Activated naive CD4-positive, alpha-beta T cell treated with anti-CD3 and anti-CD28 coated beads, Interleukin-2, amount 50 U/mL, for 16 hours (primary cell): ENCODE results near the gene SST.
A peak's percentile ranks its signal among the peaks of the same experiment; 100 is the strongest.

Experiments
- DNase-seq: peaks from one replicate; pipeline ENCODE4 v3.0.0-alpha.2; 2020

SST gene

GRCh38 chr3:187669675-187670504, at the start of gene SST:
SST (minus strand) TSS chr3:187670394; CDS start chr3:187670291, 103 bp downstream.
- DNase-seq = peak; percentile 16

DNA sequence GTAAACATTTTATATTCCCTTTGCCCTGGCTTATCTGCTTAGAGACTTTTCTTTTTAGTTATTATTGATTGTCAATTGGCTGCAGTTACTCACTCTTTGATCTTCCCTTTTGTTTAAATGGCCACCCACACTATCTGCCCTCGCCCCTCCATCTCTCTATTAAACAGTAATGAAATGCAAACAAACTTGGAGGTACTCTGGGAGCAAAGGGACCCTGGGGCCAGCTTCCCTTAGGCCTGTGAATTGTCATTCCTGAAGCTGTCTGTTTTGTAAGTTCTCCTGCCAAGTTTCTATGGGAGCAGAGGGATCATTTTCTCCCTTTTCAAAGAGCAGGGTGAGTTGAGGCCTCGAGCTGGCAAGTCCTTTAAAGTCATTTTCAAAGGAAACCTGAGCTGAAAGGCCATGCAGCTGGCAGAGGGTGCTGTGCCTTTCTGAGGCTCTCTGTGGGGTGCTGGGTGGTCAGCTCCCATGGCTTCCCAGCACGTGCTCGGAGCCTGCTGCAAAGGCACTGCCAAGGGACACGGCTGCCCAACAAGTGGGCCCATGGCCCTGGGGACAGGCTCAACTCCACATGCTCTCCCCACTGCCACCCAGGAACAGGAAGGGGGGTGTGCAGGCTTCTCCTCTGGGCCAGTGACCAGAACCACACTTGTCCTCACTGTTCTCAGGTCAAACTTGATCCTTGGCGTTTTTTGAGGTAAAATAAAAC, 49.6 kb upstream of the SST start:
- no peak for DNase-seq

DNA sequence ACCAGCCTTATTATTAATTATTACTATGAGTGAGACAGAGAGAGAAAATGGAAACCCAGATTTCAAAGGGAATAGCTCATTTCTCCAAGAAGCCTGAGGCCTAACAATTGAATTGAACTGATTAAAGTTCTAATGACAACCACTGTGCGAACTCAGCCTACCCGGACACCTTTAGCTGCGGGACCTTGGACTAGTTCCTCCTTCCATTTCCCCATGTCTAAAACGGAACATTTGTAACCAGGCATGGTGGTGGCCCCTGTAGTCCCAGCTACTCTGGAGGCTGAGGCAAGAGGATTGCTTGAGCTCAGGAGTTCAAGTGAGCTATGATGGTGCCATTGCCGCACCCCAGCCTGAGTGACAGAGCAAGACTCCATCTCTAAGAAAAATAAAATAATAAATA, 48.6 kb upstream of the SST start:
- DNase-seq = no peak

GRCh38 chr3:187717572-187717971, 47.4 kb upstream of the SST start:
- DNase-seq = no peak

GRCh38 chr3:187714404-187714979, 44.3 kb upstream of the SST start:
- peak; percentile 68 for DNase-seq

- no peak for DNase-seq
Measured at GRCh38 chr3:187713504-187713903, 43.3 kb upstream of the SST start.

GRCh38 chr3:187709155-187709554, 39.0 kb upstream of the SST start:
- DNase-seq = no peak

- no peak for DNase-seq
Measured at GRCh38 chr3:187708696-187709095, 38.5 kb upstream of the SST start.

DNA sequence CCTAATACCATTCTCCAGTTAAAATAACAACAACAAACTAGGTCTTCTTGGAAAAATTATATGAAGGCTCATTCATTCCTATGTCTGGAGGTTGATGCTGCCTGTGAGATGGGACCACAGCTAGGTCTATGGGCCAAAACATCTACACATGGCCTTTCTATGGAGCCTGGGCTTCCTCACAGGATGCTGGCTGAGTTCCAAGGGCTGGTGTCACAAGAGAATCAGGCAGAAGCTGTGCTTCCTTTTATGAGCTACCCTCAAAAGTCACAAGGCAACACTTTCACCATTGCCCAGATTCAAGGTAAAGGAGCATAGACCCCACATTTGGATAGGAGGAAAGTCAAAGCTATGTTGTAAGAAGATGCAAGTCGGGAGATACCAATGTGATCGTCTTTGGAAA, 36.8 kb upstream of the SST start:
- DNase-seq = no peak

DNA sequence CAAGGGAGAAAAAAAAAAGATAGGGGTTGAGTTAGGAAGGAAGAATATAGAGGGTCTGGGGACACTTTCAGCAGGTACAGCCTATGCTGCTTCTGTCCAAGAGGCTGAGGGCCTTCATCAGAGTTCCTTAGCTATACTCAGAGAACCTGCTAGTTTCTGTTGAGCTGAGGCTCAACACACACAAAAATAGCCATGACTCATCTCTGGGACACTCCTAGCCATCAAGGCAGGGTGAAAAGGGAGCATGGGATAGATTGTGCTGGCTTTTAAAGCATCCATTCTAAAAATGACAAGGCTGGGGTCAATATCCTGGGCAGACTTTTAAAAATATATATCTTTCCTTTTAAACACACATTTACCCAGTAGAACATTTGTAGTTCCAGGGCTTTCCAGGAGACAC, 35.0 kb upstream of the SST start:
- no peak for DNase-seq

GRCh38 chr3:187702507-187703033, 32.4 kb upstream of the SST start, which contains the start of gene RTP2:
RTP2 (minus strand) TSS chr3:187702557; CDS start chr3:187702128, 429 bp downstream.
- DNase-seq = no peak

GRCh38 chr3:187700249-187700648, 30.1 kb upstream of the SST start:
- DNase-seq = no peak

DNA sequence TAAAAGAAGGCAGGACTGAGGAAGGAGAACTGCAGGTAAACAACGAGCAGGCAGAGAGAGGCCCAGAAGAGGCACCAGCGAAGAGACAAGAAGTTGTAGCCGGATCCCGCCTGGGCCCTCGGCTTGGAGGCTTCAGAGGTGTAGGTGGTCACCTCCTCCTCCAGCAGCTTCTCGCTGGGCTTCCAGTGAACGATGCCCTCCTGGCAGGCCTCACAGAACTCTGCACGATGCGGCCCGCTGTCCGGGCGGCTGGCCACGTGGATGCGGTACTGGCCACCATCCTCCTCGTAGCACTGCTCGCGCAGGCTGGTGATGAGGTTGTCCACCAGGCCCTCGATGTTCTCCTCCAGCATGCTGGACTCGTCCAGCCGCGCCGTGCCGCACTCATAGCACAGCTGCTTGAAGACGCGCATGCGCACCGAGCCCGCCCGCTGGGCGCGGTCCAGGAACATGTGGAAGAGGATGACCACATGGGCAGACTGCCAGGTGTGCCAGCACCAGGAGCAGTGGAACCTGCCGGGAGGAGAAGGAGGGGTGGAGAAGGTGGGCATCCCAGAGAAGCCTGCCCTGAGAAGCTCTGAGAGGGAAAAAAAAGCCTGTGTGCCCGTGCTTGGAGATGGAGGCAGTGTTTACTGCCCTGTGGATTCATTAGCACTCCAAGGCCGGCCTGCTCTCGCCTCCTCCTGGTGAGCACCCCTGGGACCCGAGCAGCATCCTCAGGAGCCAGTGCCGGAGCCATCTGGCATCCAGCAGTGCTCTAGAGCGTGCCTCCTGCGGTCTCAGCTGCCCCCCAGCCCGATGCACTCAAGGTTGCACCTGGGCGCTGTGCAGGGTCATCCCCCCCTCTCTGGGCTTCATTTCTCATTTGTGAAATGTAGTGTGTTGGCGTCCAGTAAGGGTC, 28.6 kb upstream of the SST start:
- DNase-seq = no peak

DNA sequence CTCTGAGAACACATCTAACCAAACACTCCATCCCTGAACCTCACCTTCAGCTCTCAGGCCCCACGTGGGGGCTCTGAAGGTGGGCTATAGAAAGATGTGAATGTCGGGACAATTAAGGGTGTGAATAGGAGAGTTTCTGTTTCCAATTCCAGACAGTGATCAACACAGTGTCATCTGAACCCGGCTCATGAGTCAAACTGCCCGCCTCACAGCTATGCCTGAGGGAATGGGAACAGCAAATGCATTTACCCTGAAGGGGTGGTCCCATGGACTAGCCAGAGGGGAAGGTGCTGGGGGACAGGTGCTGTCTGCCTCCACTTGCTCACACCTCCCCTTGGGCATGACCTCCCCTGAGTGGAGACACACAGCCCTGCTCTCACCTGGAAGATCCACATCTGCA, 25.8 kb upstream of the SST start:
- no peak for DNase-seq

- no peak for DNase-seq
Measured at GRCh38 chr3:187695449-187695848, 25.3 kb upstream of the SST start.

- no peak for DNase-seq
Measured at GRCh38 chr3:187694801-187695200, 24.6 kb upstream of the SST start.

- no peak for DNase-seq
Measured at GRCh38 chr3:187693431-187693830, 23.2 kb upstream of the SST start.

GRCh38 chr3:187689984-187690383, 19.8 kb upstream of the SST start:
- no peak for DNase-seq

DNA sequence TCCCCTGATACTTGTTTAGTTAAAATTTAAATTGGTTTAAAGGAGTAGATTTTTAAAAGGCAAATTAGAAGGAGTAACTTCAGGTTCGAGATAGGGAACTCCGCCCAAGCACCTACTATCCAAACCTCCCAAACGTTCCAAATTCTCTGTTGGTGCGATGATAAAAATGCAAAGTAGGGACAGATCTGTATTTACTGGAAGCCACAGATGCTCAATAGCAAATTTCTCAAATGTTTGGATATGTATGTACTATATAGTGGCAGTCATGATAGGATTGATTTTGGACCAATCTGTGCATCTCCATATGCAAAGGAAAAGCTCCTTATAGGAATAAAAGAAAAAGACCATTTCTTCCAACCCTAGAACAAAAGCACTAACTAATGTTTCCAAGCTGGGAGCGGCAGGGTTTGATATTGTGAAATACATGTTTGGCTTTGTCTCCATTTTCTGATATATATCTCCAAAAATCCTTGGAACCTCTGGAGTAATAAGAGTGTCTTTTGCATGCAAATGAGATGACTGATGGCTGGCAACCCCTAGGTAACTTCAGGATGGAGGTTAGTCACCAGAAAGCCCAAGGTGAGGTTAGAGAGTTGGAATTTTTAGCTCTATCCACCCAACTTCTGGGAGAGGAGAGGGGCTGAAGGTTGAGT, 16.6 kb upstream of the SST start:
- no peak for DNase-seq

- DNase-seq = no peak
Measured at GRCh38 chr3:187685948-187686347, 15.8 kb upstream of the SST start.

GRCh38 chr3:187684880-187685279, 14.7 kb upstream of the SST start:
- DNase-seq = no peak

GRCh38 chr3:187684444-187684843, 14.2 kb upstream of the SST start:
- no peak for DNase-seq
